K562 (cell line): Measurements from ENCODE around the gene AKNA. TPM values are rescaled to one million over a fixed set of nuclear protein-coding genes. Genes with fewer than 3 reads are reported as not detected.

Source experiments
- ATAC-seq: fragments of 200-7000 bp; cut with Tn5 transposase; 3 replicates; pipeline ENCODE4 v1.9.1; 2020; ENCODE audit warnings: moderate library complexity
- BruUV-seq: library from RNA; stranded (reverse); fragments of 400-500 nt; replicated peaks from 2 replicates; lab custom pipeline; 2021; lab: Mats Ljungman, UMichigan
- CTCF ChIA-PET: fragments of 300-600 bp; formaldehyde crosslinking; extraction: SDS; loops from one replicate; lab custom pipeline; 2021; ENCODE audit warnings: low intra/inter-chr PET ratio; lab: Yijun Ruan, JAX
- POLR2A ChIA-PET: fragments of 300-600, 350-650 bp; sonication (Branson Sonifier 250); formaldehyde crosslinking; extraction: SDS; loops from one replicate; lab custom pipeline; 2021; ENCODE audit warnings: antibody characterized with exemption, inconsistent platforms; lab: Yijun Ruan, JAX
- DNase-seq, 4 experiments: peaks; one replicate each; pipeline versions ENCODE4 v3.0.0 to v3.0.0-alpha.2; 2011 to 2018; ENCODE audit warnings: low spot score in 3 of 4, mixed read lengths in 3 of 4; ENCODE audit errors: extremely low read depth in 1 of 4
- FAIRE-seq: peaks from 2 replicates; lab custom pipeline; 2011; peaks lifted over from hg19 to GRCh38; lab: Jason Lieb, UNC
- H2AFZ ChIP-seq: 2 replicates; pipeline ENCODE4 v1.6.0; 2011; ENCODE audit warnings: low read depth, low read length, control low read depth, inconsistent platforms
- H3K27ac ChIP-seq: fragments of 200-600 bp; 3 replicates; pipeline ENCODE4 v1.8.0; 2011; ENCODE audit warnings: low read depth, mild to moderate bottlenecking, control low read depth, inconsistent platforms, low read length, moderate library complexity, mixed read lengths; ENCODE audit errors: extremely low read depth
- H3K27me3 ChIP-seq, 2 experiments: fragments of 300-600 bp in 1 of 2; 2 replicates in 1 of 2; 3 replicates in 1 of 2; pipeline versions ENCODE4 v1.6.0 to v1.8.0; 2011; ENCODE audit warnings: inconsistent platforms in 2 of 2, low read length in 2 of 2, mild to moderate bottlenecking in 1 of 2, mixed read lengths in 1 of 2, moderate library complexity in 1 of 2; ENCODE audit not compliant: control insufficient read depth in 2 of 2, insufficient read depth in 2 of 2
- H3K36me3 ChIP-seq: fragments of 300-600 bp; 3 replicates; pipeline ENCODE4 v1.8.0; 2011; ENCODE audit warnings: mild to moderate bottlenecking, low read length, inconsistent platforms; ENCODE audit not compliant: control insufficient read depth, insufficient read depth
- H3K4me1 ChIP-seq, 2 experiments: fragments of 200-600 bp in 1 of 2; replicated peaks in 1 of 2; 2 replicates in 1 of 2; 3 replicates in 1 of 2; pipeline versions ENCODE4 v1.5.1 to v1.8.0; 2011; ENCODE audit warnings: inconsistent platforms in 2 of 2, low read length in 2 of 2, mild to moderate bottlenecking in 1 of 2, mixed read lengths in 1 of 2, moderate library complexity in 1 of 2; ENCODE audit not compliant: control insufficient read depth in 2 of 2, insufficient read depth in 2 of 2
- H3K4me2 ChIP-seq: 2 replicates; pipeline ENCODE4 v1.6.1; 2011; ENCODE audit warnings: low read length, control low read depth, inconsistent platforms, mixed read lengths; ENCODE audit not compliant: insufficient read depth
- H3K4me3 ChIP-seq: fragments of 200-600 bp; sonication (generic), shearing (Covaris generic); 2 replicates; pipeline ENCODE4 v1.5.1; 2016; ENCODE audit warnings: control low read depth, inconsistent platforms
- H3K79me2 ChIP-seq: fragments of 200-600 bp; 3 replicates; pipeline ENCODE4 v1.8.0; 2011; ENCODE audit warnings: low read length, inconsistent platforms; ENCODE audit not compliant: control insufficient read depth, insufficient read depth
- H3K9ac ChIP-seq, 2 experiments: 2 replicates each; pipeline versions ENCODE4 v1.6.0 to v1.6.1; 2011; ENCODE audit warnings: low read depth in 2 of 2, low read length in 2 of 2, control low read depth in 1 of 2, inconsistent platforms in 1 of 2, mild to moderate bottlenecking in 1 of 2, mixed read lengths in 1 of 2; ENCODE audit not compliant: insufficient read depth in 1 of 2
- H3K9me1 ChIP-seq: one replicate; pipeline ENCODE4 v1.6.0; 2011; ENCODE audit warnings: inconsistent platforms, mild to moderate bottlenecking, low read length, moderate library complexity; ENCODE audit not compliant: control insufficient read depth, insufficient read depth
- H3K9me3 ChIP-seq: replicated peaks from 2 replicates; pipeline ENCODE4 v1.5.1; 2011; ENCODE audit warnings: low read depth, low read length, inconsistent platforms; ENCODE audit not compliant: control insufficient read depth, insufficient read depth
- H4K20me1 ChIP-seq: replicated peaks from 2 replicates; pipeline ENCODE4 v1.6.1; 2011; ENCODE audit warnings: low read length, inconsistent platforms, mixed read lengths; ENCODE audit not compliant: control insufficient read depth, insufficient read depth
- CHD4 ChIP-seq: fragments of 200-600 bp; sonication (generic); IDR thresholded peaks from 3 replicates; pipeline ENCODE4 v1.6.1; 2012; ENCODE audit warnings: low read depth, mild to moderate bottlenecking, mixed read lengths, low read length, inconsistent platforms; ENCODE audit not compliant: insufficient read depth, insufficient replicate concordance, poor library complexity, severe bottlenecking
- GTF3C2 ChIP-seq: IDR thresholded peaks from 3 replicates; pipeline ENCODE4 v1.6.1; 2011; ENCODE audit warnings: borderline replicate concordance, mild to moderate bottlenecking, moderate library complexity; ENCODE audit not compliant: insufficient read length; ENCODE audit errors: extremely low read depth
- MBD2 ChIP-seq: sonication (generic); IDR thresholded peaks from 2 replicates; pipeline ENCODE4 v1.6.1; 2016; ENCODE audit warnings: low read depth, borderline replicate concordance
- POLR2G ChIP-seq: fragments of 200-400 bp; formaldehyde crosslinking; IDR thresholded peaks from 2 replicates; pipeline ENCODE4 v1.6.1; 2017; ENCODE audit warnings: low read depth, mild to moderate bottlenecking, antibody characterized with exemption, low read length, moderate library complexity
- RBFOX2 ChIP-seq: fragments of 200-400 bp; formaldehyde crosslinking; IDR thresholded peaks from 2 replicates; pipeline ENCODE4 v1.6.1; 2017; ENCODE audit warnings: low read depth, mild to moderate bottlenecking, low read length, moderate library complexity
- ZZZ3 ChIP-seq: fragments of 450-650 bp; IDR thresholded peaks from 2 replicates; pipeline ENCODE4 v1.6.1; 2016; ENCODE audit warnings: antibody characterized with exemption, mild to moderate bottlenecking, moderate library complexity
- WGBS: fragments of 100-300 bp; shearing (Covaris generic); methylation state at CpG from one replicate; pipeline ENCODE4 v1.1.6; 2016; ENCODE audit warnings: low coverage, mixed read lengths; ENCODE audit not compliant: insufficient coverage; ENCODE audit errors: missing lambda C conversion rate; 5-methylcytosine and 5-hydroxymethylcytosine counted together
- in situ Hi-C: fragments of 300-500 bp; cut with MboI; formaldehyde crosslinking; loops from 4 replicates; pipeline ENCODE4 v1.15.0; 2018; ENCODE audit warnings: inconsistent platforms, mixed read lengths
- intact Hi-C: fragments of 100-400 bp; cut with micrococcal nuclease; formaldehyde crosslinking; loops from 2 replicates; pipeline ENCODE4 v1.14.2; 2022
- polyA plus RNA-seq, 8 experiments: library from polyadenylated mRNA; depleted of rRNA in 4 of 8; stranded (reverse) in 5 of 8; unstranded in 3 of 8; fragments of >200 nt; fragmentation: Nextera tagmentation in 2 of 8; fragmentation: Illumina TruSeq in 1 of 8; extraction: Ambion mirVana in 2 of 8; extraction: Trizol in 1 of 8; gene quantifications; 2 replicates each; pipeline versions ENCODE4 v1.2.1 to v1.2.3, GENCODE V29; 2011 to 2014; ENCODE audit warnings: inconsistent platforms in 1 of 8, missing spikeins in 1 of 8
- total RNA-seq, 7 experiments: library from RNA; depleted of rRNA in 6 of 7; stranded (reverse); fragments of >200 nt in 6 of 7; fragmentation: Illumina TruSeq in 2 of 7; extraction: Trizol in 2 of 7; gene quantifications; 2 replicates each; pipeline versions ENCODE4 v1.2.1 to v1.2.3, GENCODE V29; 2011 to 2021; ENCODE audit warnings: low replicate concordance in 1 of 7

Gene AKNA
- total and polyA plus RNA-seq, 9 of the 15 experiments (the other 6 are each of a cell fraction or from before 2014, with no cell fraction given), result 0.29 to 20.5 (median 3.9) TPM

- TF ChIP-seq MBD2 (no peak), CHD4 (no peak), ZZZ3 (no peak)
- TF ChIP-seq, all 486 proteins: peak for 0
These were observed 538 bp upstream of the AKNA start (continued) for GRCh38 chr9:114388357-114388682.

GRCh38 chr9:114386886-114387679 is 699 bp downstream of the AKNA start:
- Histone ChIP-seq H3K9ac (peak overlapping the region in 1 of 2 experiments; percentile 32; a peak in 1 of 4 replicates), H4K20me1 (peaks cover 33% of the 10 kb centered on the region), H3K36me3 (no peaks in the 10 kb centered on the region), H3K9me3 (no peaks in the 10 kb centered on the region), H3K27me3 (no peaks in the 10 kb centered on the region), H3K9me1 (no peaks in the 10 kb centered on the region), H3K4me3 (no peak overlapping the region), H3K4me2 (no peak overlapping the region), H3K27ac (no peak overlapping the region), H3K4me1 (peaks cover 0 to 9% of the 10 kb centered on the region in 2 experiments; a peak in 3 of 5 replicates), H2AFZ (no peak overlapping the region), H3K79me2 (no peaks in the 10 kb centered on the region)
- in situ Hi-C loops, result no loop called here
- ATAC-seq (no peak), FAIRE-seq (no peak), DNase-seq (no peak)
- POLR2A ChIA-PET, result interaction anchor here (0.6 to 5.1 kb wide), 6 partner anchors 9 to 42 kb away, joined by 3 to 30 read pairs (median 4); no protein-coding TSS in a partner anchor
- TF ChIP-seq POLR2G (peak; percentile 48), RBFOX2 (peak; percentile 61), GTF3C2 (no peak)
- intact Hi-C loops, result no loop called here
- no TSS peak for BruUV-seq
- CTCF ChIA-PET, result no interaction called here
- 67% methylated on average over 18 of the region's 18 CpGs for WGBS
